H9 (cell line): ENCODE measurements around the gene DENND1A. TPM values are rescaled to one million over a fixed set of nuclear protein-coding genes. Genes with fewer than 3 reads are reported as not detected.
A peak's percentile ranks its signal among the peaks of the same experiment; 100 is the strongest.
"Not testable (repeated sequence)": the region's sequence is repeated elsewhere in the genome, so short reads cannot be mapped to it uniquely, and the experiment has no call there.

Experiments used
- DNase-seq: peaks from one replicate; pipeline ENCODE4 v3.0.0-alpha.2; 2017
- H2AFZ ChIP-seq: one replicate; pipeline ENCODE4 v1.6.1; 2013; ENCODE audit warnings: mild to moderate bottlenecking, low read length, control low read depth, moderate library complexity
- H2AK5ac ChIP-seq: 2 replicates; pipeline ENCODE4 v1.6.1; 2013; ENCODE audit warnings: low read length, control low read depth, mixed read lengths; ENCODE audit not compliant: insufficient read length
- H2BK120ac ChIP-seq: one replicate; pipeline ENCODE4 v1.6.1; 2013; ENCODE audit warnings: low read depth, mild to moderate bottlenecking, low read length, control low read depth, inconsistent platforms; ENCODE audit not compliant: poor library complexity, severe bottlenecking
- H2BK12ac ChIP-seq: 2 replicates; pipeline ENCODE4 v1.6.1; 2013; ENCODE audit warnings: low read length, control low read depth, mixed read lengths, low read depth; ENCODE audit not compliant: insufficient read length
- H2BK15ac ChIP-seq: 2 replicates; pipeline ENCODE4 v1.6.1; 2013; ENCODE audit warnings: low read depth, low read length, control low read depth
- H2BK20ac ChIP-seq: one replicate; pipeline ENCODE4 v1.6.1; 2013; ENCODE audit warnings: low read depth, mild to moderate bottlenecking, low read length, control low read depth, inconsistent platforms; ENCODE audit not compliant: poor library complexity, severe bottlenecking
- H2BK5ac ChIP-seq: 2 replicates; pipeline ENCODE4 v1.6.1; 2013; ENCODE audit warnings: low read length, control low read depth, mixed read lengths; ENCODE audit not compliant: insufficient read length
- H3K14ac ChIP-seq: 2 replicates; pipeline ENCODE4 v1.6.1; 2013; ENCODE audit warnings: low read length, control low read depth; ENCODE audit not compliant: insufficient read depth
- H3K18ac ChIP-seq: 2 replicates; pipeline ENCODE4 v1.6.1; 2013; ENCODE audit warnings: low read depth, mild to moderate bottlenecking, mixed read lengths, low read length, control low read depth; ENCODE audit not compliant: insufficient read length
- H3K23ac ChIP-seq: 2 replicates; pipeline ENCODE4 v1.6.1; 2013; ENCODE audit warnings: low read length, control low read depth, mixed read lengths, low read depth; ENCODE audit not compliant: insufficient read length
- H3K23me2 ChIP-seq: 2 replicates; pipeline ENCODE4 v1.6.1; 2013; ENCODE audit warnings: low read depth, mild to moderate bottlenecking, mixed read lengths, low read length, control low read depth; ENCODE audit not compliant: insufficient read length, poor library complexity, severe bottlenecking
- H3K27ac ChIP-seq: 2 replicates; pipeline ENCODE4 v1.5.1; 2013; ENCODE audit warnings: low read length, control low read depth, mixed read lengths, low read depth; ENCODE audit not compliant: insufficient read length
- H3K27me3 ChIP-seq: 2 replicates; pipeline ENCODE4 v1.6.1; 2013; ENCODE audit warnings: low read length, control low read depth, inconsistent platforms; ENCODE audit not compliant: insufficient read depth
- H3K4ac ChIP-seq: 2 replicates; pipeline ENCODE4 v1.6.1; 2013; ENCODE audit warnings: low read depth, mild to moderate bottlenecking, control low read depth, inconsistent platforms, low read length, moderate library complexity
- H3K4me1 ChIP-seq: 2 replicates; pipeline ENCODE4 v1.6.1; 2013; ENCODE audit warnings: low read length, control low read depth, inconsistent platforms; ENCODE audit not compliant: insufficient read depth
- H3K4me2 ChIP-seq: 2 replicates; pipeline ENCODE4 v1.6.1; 2013; ENCODE audit warnings: low read length, control low read depth, mixed read lengths; ENCODE audit not compliant: insufficient read length, insufficient read depth
- H3K56ac ChIP-seq: 2 replicates; pipeline ENCODE4 v1.6.1; 2013; ENCODE audit warnings: low read depth, mild to moderate bottlenecking, mixed read lengths, low read length, control low read depth; ENCODE audit not compliant: insufficient read length
- H3K79me1 ChIP-seq: 2 replicates; pipeline ENCODE4 v1.6.1; 2013; ENCODE audit warnings: low read depth, mild to moderate bottlenecking, moderate library complexity, low read length, control low read depth, inconsistent platforms; ENCODE audit not compliant: insufficient read depth, poor library complexity, severe bottlenecking
- H3K79me2 ChIP-seq: 2 replicates; pipeline ENCODE4 v1.6.1; 2013; ENCODE audit warnings: low read length, control low read depth, inconsistent platforms; ENCODE audit not compliant: insufficient read depth
- H3K9ac ChIP-seq: 2 replicates; pipeline ENCODE4 v1.6.1; 2013; ENCODE audit warnings: low read length, control low read depth, mixed read lengths; ENCODE audit not compliant: insufficient read length; ENCODE audit errors: extremely low read depth
- H3K9me3 ChIP-seq: one replicate; pipeline ENCODE4 v1.6.1; 2013; ENCODE audit warnings: low read depth, low read length, inconsistent platforms; ENCODE audit not compliant: control insufficient read depth
- H3T11ph ChIP-seq: one replicate; pipeline ENCODE4 v1.6.1; 2013; ENCODE audit warnings: mild to moderate bottlenecking, low read length, control low read depth, inconsistent platforms
- H4K20me1 ChIP-seq: one replicate; pipeline ENCODE4 v1.6.1; 2013; ENCODE audit not compliant: control insufficient read depth, insufficient read length, insufficient read depth
- H4K5ac ChIP-seq: 2 replicates; pipeline ENCODE4 v1.6.1; 2013; ENCODE audit warnings: low read depth, mild to moderate bottlenecking, mixed read lengths, low read length, control low read depth; ENCODE audit not compliant: insufficient read length
- H4K8ac ChIP-seq: replicated peaks from 2 replicates; pipeline ENCODE4 v1.6.1; 2013; ENCODE audit warnings: low read length, control low read depth, mixed read lengths, low read depth; ENCODE audit not compliant: insufficient read length
- H4K91ac ChIP-seq: 2 replicates; pipeline ENCODE4 v1.6.1; 2013; ENCODE audit warnings: low read depth, mild to moderate bottlenecking, moderate library complexity, mixed read lengths, low read length, control low read depth; ENCODE audit not compliant: insufficient read length
- H3K27ac Mint-ChIP-seq, 3 experiments: 2 replicates in 2 of 3; 3 replicates in 1 of 3; pipeline ENCODE4 v1.8.0; 2020 to 2021; ENCODE audit warnings: mixed read lengths in 3 of 3, mild to moderate bottlenecking in 1 of 3, moderate library complexity in 1 of 3
- H3K27me3 Mint-ChIP-seq: 2 replicates; pipeline ENCODE4 v1.8.0; 2021; ENCODE audit warnings: low read depth, mild to moderate bottlenecking, moderate library complexity, mixed read lengths
- H3K36me3 Mint-ChIP-seq, 3 experiments: 2 replicates in 2 of 3; 3 replicates in 1 of 3; pipeline ENCODE4 v1.8.0; 2020 to 2021; ENCODE audit warnings: low read depth in 3 of 3, mixed read lengths in 3 of 3; ENCODE audit not compliant: insufficient read depth in 1 of 3
- H3K4me1 Mint-ChIP-seq, 2 experiments: 2 replicates each; pipeline ENCODE4 v1.8.0; 2020; ENCODE audit warnings: mixed read lengths in 2 of 2
- H3K4me3 Mint-ChIP-seq, 2 experiments: 2 replicates in 1 of 2; 3 replicates in 1 of 2; pipeline ENCODE4 v1.8.0; 2020 to 2021; ENCODE audit warnings: mild to moderate bottlenecking in 2 of 2, mixed read lengths in 2 of 2, moderate library complexity in 1 of 2
- H3K9me3 Mint-ChIP-seq, 2 experiments: 2 replicates in 1 of 2; 3 replicates in 1 of 2; pipeline ENCODE4 v1.8.0; 2020; ENCODE audit warnings: mild to moderate bottlenecking in 2 of 2, mixed read lengths in 2 of 2, moderate library complexity in 1 of 2
- WGBS: extraction: QIAGEN DNeasy Blood & Tissue Kit; methylation state at CpG from one replicate; pipeline ENCODE4 v1.1.7; 2013; ENCODE audit warnings: missing lambda C conversion rate, low lambda C conversion rate, mixed read lengths; ENCODE audit not compliant: insufficient read length; ENCODE audit errors: extremely low coverage; 5-methylcytosine and 5-hydroxymethylcytosine counted together
- total RNA-seq: library from RNA; stranded (reverse); gene quantifications from 2 replicates; pipeline ENCODE4 v1.2.1, GENCODE V29; 2021
- TF ChIP-seq, protein P1 (sequence below): fragments of 200-600 bp; sonication (generic); conservative IDR thresholded peaks from 3 replicates; pipeline ENCODE4 v1.8.0; 2021; ENCODE audit warnings: antibody characterized with exemption, mild to moderate bottlenecking

The DENND1A gene
- total RNA-seq, 1 experiment from 2014 or later: 20.4 TPM

- TF ChIP-seq, protein P1, sequence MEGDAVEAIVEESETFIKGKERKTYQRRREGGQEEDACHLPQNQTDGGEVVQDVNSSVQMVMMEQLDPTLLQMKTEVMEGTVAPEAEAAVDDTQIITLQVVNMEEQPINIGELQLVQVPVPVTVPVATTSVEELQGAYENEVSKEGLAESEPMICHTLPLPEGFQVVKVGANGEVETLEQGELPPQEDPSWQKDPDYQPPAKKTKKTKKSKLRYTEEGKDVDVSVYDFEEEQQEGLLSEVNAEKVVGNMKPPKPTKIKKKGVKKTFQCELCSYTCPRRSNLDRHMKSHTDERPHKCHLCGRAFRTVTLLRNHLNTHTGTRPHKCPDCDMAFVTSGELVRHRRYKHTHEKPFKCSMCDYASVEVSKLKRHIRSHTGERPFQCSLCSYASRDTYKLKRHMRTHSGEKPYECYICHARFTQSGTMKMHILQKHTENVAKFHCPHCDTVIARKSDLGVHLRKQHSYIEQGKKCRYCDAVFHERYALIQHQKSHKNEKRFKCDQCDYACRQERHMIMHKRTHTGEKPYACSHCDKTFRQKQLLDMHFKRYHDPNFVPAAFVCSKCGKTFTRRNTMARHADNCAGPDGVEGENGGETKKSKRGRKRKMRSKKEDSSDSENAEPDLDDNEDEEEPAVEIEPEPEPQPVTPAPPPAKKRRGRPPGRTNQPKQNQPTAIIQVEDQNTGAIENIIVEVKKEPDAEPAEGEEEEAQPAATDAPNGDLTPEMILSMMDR: peak; percentile 87
These were observed 530.0 kb downstream of the DENND1A start for GRCh38 chr9:123399803-123400378.

GRCh38 chr9:123398938-123399337, 531.0 kb downstream of the DENND1A start:
- not testable (repeated sequence) for H4K8ac ChIP-seq, H3K56ac ChIP-seq, H3K23ac ChIP-seq, H3K79me1 ChIP-seq, H3K4me2 ChIP-seq, H4K20me1 ChIP-seq, H3T11ph ChIP-seq, H2BK15ac ChIP-seq, H3K27me3 Mint-ChIP-seq, H3K14ac ChIP-seq, H2BK5ac ChIP-seq, H4K91ac ChIP-seq, H3K9me3 Mint-ChIP-seq, H3K9me3 ChIP-seq, H2BK120ac ChIP-seq, H3K27ac ChIP-seq, H3K4ac ChIP-seq, DNase-seq, H3K18ac ChIP-seq, H2AK5ac ChIP-seq, H3K36me3 Mint-ChIP-seq, H2AFZ ChIP-seq, H2BK20ac ChIP-seq, H3K9ac ChIP-seq, H3K27ac Mint-ChIP-seq, H2BK12ac ChIP-seq, H3K79me2 ChIP-seq, H4K5ac ChIP-seq, H3K4me3 Mint-ChIP-seq, H3K27me3 ChIP-seq, H3K23me2 ChIP-seq, H3K4me1 ChIP-seq
- no CpG with 5 or more reads among the region's 14 CpGs for WGBS
- peaks cover 28 to 36% of the 10 kb centered on the region in 2 experiments for H3K4me1 Mint-ChIP-seq

More at GRCh38 chr9:123399803-123400378, 530.0 kb downstream of the DENND1A start:
- Mint-ChIP-seq H3K27ac (0 out of 7 replicates have a peak overlapping the region, but pooled peaks of 1 of the 3 experiments have one; percentile 27), H3K9me3 (no peaks in the 10 kb centered on the region), H3K4me3 (no peak overlapping the region), H3K4me1 (peaks cover 27 to 28% of the 10 kb centered on the region in 2 experiments), H3K27me3 (no peaks in the 10 kb centered on the region; the same call in 1 of the 2 replicates), H3K36me3 (0 out of 7 replicates have a peak, but pooled peaks cover 0 to 2% (median 0%) of the 10 kb centered on the region in 3 experiments)
- H2BK20ac ChIP-seq: no peak overlapping the region
- H3K23me2 ChIP-seq: no peaks in the 10 kb centered on the region
- no peaks in the 10 kb centered on the region for H4K20me1 ChIP-seq
- H2BK5ac ChIP-seq: no peak overlapping the region
- H3K4me1 ChIP-seq: no peaks in the 10 kb centered on the region
- H3K18ac ChIP-seq: no peak overlapping the region
- WGBS: no CpG with 5 or more reads among the region's 11 CpGs
- no peak overlapping the region for H4K5ac ChIP-seq
- no peaks in the 10 kb centered on the region for H3K79me1 ChIP-seq
- DNase-seq: peak; percentile 63
- no peak overlapping the region for H4K91ac ChIP-seq
- no peak overlapping the region for H2AFZ ChIP-seq
- H3K23ac ChIP-seq: no peak overlapping the region
- H3K79me2 ChIP-seq: no peaks in the 10 kb centered on the region
- H3K14ac ChIP-seq: no peak overlapping the region
- no peak overlapping the region for H2BK15ac ChIP-seq
- H2BK120ac ChIP-seq: no peak overlapping the region
- no peak overlapping the region for H4K8ac ChIP-seq
- H3K9ac ChIP-seq: no peak overlapping the region
- no peak overlapping the region for H2AK5ac ChIP-seq
- H3K9me3 ChIP-seq: no peaks in the 10 kb centered on the region
- no peak overlapping the region for H3T11ph ChIP-seq
- H3K56ac ChIP-seq: no peak overlapping the region
- no peak overlapping the region for H3K4ac ChIP-seq
- no peaks in the 10 kb centered on the region for H3K27me3 ChIP-seq
- H2BK12ac ChIP-seq: no peak overlapping the region
- no peak overlapping the region for H3K4me2 ChIP-seq
- no peak overlapping the region for H3K27ac ChIP-seq
